22Rv1 (cell line): Measurements from ENCODE around the gene HNRNPA3.

Experiments used
- CTCF ChIP-seq: fragments of 450-650 bp; IDR thresholded peaks from 2 replicates; pipeline ENCODE4 v1.5.1; 2017; ENCODE audit warnings: mild to moderate bottlenecking
- ZFX ChIP-seq: fragments of 450-650 bp; IDR thresholded peaks from 2 replicates; pipeline ENCODE4 v1.6.1; 2017; ENCODE audit warnings: antibody characterized with exemption, borderline replicate concordance

- no peak for TF ChIP-seq CTCF
- no peak for TF ChIP-seq ZFX
These were observed 36.4 kb downstream of the HNRNPA3 start for GRCh38 chr2:177249038-177249437.
